ENCODE results near the gene NKX2-2.

The NKX2-2 gene

GRCh38 chr20:21511485-21511849 lies 2.4 kb downstream of the NKX2-2 start:
- in situ Hi-C loops (cut with HindIII; ENCODE audit: low pct_ligation_motif_present, low pct_unique_long_range_greater_than_20kb, low sequenced_read_pairs): no loop called here
- DNase-seq: no peak

GRCh38 chr20:21510414-21511384 lies 3.2 kb downstream of the NKX2-2 start:
- in situ Hi-C loops (cut with HindIII; ENCODE audit: low pct_ligation_motif_present, low pct_unique_long_range_greater_than_20kb, low sequenced_read_pairs): no loop called here
- DNase-seq: peak; percentile 30

DNA sequence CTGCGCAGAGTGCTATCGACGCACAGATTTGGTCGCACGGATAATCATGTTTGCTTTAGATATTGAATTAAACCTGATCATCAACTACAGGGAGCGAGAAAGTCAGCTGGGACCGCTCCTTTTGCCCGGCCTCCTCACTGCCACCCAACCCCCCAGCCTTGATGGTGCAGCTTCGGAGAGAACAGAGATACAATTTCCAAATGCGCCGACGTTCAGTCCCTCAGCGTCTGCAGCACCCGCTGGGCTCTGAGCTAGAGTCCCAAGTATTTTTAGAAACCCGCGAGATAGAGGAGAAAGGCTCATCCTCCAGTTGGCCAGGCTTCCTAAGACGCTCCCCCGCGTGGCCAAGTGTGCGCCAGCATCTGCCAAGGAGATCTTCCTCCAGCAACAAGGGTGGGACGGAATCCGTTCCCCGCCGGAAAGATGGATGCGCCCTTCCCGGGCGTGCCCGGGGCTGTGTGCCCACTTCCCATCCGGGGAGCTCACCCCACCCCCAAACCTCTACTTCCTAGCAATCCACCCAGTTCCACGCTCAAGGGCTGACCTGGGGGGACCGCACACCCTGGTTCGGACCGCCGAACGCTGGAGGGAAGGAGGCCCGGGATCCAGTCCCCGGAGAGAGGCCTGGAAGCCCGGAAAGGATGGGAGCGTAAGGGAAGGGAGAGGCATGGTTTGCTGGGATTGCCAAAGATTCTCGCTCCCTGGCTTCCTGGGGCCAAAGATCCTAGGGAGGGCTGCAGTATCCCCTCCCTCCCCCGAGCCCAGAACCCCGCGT lies 4.1 kb downstream of the NKX2-2 start:
- in situ Hi-C loops (cut with HindIII; ENCODE audit: low pct_ligation_motif_present, low pct_unique_long_range_greater_than_20kb, low sequenced_read_pairs): no loop called here
- peak; percentile 79 for DNase-seq

DNA sequence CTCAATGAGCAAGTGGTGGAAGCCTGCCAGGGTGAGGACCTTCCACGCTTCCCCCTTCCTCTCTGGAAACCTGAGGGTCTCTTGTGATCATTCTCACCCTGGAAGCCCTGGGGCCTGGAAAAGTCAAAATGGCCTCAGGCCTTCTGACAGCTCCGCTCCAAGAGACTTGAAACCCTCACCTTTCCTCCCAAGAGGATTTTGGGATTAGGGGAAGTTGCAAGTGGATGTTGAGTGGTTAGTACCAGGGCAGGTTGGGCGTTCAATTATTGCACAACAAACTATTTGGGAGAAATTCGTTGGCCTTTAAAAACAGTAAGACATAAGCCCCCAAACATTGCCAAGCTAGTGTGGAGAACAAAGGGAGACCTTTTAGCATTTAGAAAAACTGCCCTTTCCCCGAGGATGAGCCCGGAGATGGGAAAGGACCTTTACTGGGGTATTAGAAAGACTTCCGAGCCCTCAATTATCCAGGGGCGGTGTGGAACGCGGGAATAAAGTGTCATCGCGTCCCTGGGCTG lies 4.7 kb downstream of the NKX2-2 start:
- in situ Hi-C loops (cut with HindIII; ENCODE audit: low pct_ligation_motif_present, low pct_unique_long_range_greater_than_20kb, low sequenced_read_pairs): no loop called here
- DNase-seq: no peak

- no peak for DNase-seq
- in situ Hi-C loops (cut with HindIII; ENCODE audit: low pct_ligation_motif_present, low pct_unique_long_range_greater_than_20kb, low sequenced_read_pairs): no loop called here
These were observed 5.4 kb downstream of the NKX2-2 start for GRCh38 chr20:21508230-21509078.

DNA sequence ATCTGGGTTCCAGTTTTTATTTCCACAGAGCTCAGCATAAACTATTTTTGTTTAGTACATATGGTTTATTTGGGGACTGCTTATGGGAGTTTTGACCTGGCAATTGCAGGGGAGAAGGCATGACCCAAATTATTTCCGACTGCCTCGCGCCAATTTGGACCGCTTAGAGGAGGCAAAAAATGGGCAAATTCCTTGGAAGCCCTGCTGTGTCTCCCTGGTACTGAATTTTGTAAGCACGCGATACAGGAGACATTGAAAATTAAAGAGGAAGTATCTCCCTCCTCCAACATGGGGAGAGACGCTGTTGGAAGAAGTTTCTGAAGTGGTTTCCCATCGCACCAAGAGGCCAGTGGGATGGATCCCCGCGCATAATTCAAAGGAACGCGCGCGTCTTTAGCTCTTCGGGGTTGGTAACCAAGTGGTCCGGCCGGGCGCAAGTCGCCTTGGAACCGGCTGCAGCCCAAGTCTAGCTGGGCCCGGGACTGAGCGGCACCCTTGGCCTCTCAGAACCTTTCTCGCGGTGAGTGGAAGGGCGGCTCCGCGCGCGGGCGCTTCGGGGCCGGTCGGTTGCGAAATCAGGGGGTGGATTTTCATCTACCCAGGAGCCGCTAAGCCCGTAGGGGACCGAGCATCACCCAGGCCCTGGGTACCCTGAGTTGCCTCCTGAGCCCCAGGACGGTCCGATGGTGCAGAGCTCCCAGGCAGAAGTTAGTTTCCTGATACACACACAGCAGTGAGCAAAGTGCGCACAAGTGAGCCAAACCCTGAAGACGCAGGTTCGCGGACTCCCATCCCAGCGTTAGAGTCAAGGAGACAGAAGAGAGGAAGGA lies 6.2 kb downstream of the NKX2-2 start:
- DNase-seq: no peak
- in situ Hi-C loops (cut with HindIII; ENCODE audit: low pct_ligation_motif_present, low pct_unique_long_range_greater_than_20kb, low sequenced_read_pairs): no loop called here

GRCh38 chr20:21505810-21506530 lies 7.9 kb downstream of the NKX2-2 start:
- in situ Hi-C loops (cut with HindIII; ENCODE audit: low pct_ligation_motif_present, low pct_unique_long_range_greater_than_20kb, low sequenced_read_pairs): no loop called here
- peak; percentile 73 for DNase-seq

GRCh38 chr20:21505161-21505809 lies 8.6 kb downstream of the NKX2-2 start:
- in situ Hi-C loops (cut with HindIII; ENCODE audit: low pct_ligation_motif_present, low pct_unique_long_range_greater_than_20kb, low sequenced_read_pairs): no loop called here
- DNase-seq: peak; percentile 67

DNA sequence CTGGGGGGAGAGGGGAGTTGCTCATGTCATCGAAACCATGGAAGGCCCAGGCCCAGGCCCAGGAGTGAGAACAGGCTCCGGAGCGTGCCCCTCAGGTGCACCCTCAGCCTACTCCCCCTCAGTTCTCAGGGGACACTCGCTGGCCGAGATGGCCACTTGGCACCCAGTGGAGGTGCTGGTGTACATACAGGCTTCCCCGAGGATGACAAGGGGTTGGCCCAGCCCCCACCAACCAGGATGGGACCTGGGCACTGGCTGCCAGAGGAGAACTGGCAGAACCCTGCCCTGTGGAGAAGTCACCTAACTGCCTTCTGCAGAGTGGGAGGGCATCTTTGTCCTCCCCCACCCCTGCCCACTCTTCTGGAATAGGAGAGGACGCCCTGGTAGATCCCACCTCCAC lies 9.5 kb downstream of the NKX2-2 start:
- in situ Hi-C loops (cut with HindIII; ENCODE audit: low pct_ligation_motif_present, low pct_unique_long_range_greater_than_20kb, low sequenced_read_pairs): no loop called here
- DNase-seq: no peak

DNA sequence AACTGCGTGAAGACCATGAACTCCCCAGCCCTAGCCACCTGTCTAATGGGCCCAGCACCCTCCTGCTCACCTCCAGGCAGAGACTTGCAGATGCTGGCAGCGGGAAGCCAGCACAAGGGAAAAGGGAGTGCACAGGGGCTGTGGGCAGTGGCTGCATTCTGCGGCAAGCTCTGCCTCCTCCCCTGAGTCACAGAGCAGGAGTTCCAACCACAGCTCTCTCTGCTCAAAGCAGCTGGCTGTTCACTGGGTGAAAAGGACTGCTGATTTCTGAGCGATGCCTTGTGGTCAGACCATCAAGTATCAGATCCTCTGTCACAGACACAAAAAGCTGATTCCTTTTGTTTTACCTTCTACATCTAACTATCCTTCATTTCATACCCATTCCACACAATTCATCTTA lies 10.5 kb downstream of the NKX2-2 start:
- peak; percentile 27 for DNase-seq
- in situ Hi-C loops (cut with HindIII; ENCODE audit: low pct_ligation_motif_present, low pct_unique_long_range_greater_than_20kb, low sequenced_read_pairs): no loop called here

DNA sequence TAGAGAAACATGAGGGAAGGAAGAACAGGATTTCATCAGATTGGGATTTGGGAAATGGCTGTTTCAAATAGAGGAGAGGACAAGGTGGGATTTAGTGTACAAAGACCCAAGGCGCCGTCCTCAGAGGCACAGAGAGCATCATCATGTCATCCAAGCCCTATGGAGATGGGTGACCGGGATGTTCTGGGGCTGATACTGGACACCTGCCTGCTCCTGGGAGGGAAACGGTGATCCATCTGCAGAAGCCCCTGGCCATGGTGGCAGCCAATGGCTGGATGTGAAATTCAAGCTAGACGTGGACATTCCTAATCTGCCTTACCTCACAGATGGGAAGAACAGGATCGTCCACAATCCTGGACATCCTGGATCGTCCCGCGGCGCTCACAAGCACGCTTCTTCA lies 12.7 kb downstream of the NKX2-2 start:
- in situ Hi-C loops (cut with HindIII; ENCODE audit: low pct_ligation_motif_present, low pct_unique_long_range_greater_than_20kb, low sequenced_read_pairs): no loop called here
- DNase-seq: no peak

DNA sequence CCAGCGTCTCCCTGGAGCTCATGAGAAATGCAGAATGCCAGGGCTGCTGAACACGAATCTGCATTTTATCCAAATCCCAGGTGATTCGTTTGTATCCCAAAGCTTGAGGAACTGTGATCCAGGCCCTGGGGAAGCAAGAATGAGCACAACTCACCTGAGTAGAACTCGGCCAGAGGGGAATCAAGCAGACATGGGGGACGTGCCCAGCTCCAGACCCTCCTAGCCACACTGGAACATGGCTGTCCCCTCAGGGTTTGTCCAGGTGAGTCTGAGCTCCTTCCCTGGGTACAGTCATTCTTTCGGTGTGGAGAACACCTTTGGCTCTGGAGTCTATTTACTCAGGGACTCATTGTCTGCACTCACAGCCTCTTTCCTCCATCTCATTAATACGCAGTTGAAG lies 13.3 kb downstream of the NKX2-2 start:
- in situ Hi-C loops (cut with HindIII; ENCODE audit: low pct_ligation_motif_present, low pct_unique_long_range_greater_than_20kb, low sequenced_read_pairs): no loop called here
- no peak for DNase-seq

DNA sequence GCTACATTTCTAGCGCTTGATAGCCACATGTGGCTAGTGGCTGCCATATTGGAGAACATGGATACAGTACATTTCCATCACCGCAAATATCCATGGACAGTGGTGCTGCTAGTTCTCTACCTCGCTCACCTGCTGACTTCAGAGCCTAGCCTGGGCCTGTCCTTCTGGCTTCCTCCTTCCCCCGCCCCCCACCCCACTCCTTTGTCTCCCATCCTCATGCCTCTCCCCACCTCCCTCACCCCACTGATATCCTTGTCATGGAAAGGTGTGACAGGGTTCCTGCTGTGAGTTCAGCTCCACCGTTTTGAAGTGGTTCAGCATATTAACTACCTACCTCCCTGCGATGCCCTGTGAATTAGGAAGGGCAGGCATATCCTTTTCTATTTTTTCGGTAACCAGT lies 14.2 kb downstream of the NKX2-2 start:
- in situ Hi-C loops (cut with HindIII; ENCODE audit: low pct_ligation_motif_present, low pct_unique_long_range_greater_than_20kb, low sequenced_read_pairs): no loop called here
- no peak for DNase-seq

GRCh38 chr20:21498635-21499034 lies 15.2 kb downstream of the NKX2-2 start:
- DNase-seq: no peak
- in situ Hi-C loops (cut with HindIII; ENCODE audit: low pct_ligation_motif_present, low pct_unique_long_range_greater_than_20kb, low sequenced_read_pairs): no loop called here

DNA sequence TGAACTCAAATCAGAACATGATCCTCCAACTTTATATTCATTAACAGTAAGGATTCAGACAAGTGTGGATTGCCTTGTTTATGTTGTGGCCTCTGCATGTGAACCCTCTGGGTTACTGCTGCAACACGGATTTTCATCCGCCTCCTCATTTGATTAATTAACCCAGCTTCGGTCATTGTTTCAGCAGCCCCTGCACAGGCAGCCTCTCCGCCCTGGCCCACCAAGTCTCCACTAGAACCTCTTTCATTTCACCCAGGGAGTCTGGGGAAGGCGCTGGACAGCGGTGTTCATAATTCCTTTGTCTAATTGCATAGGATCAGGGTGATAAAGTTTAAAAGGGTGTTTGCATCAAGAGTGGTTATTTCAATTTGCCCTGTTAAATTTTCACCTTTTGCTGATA lies 15.7 kb downstream of the NKX2-2 start:
- in situ Hi-C loops (cut with HindIII; ENCODE audit: low pct_ligation_motif_present, low pct_unique_long_range_greater_than_20kb, low sequenced_read_pairs): no loop called here
- DNase-seq: no peak

DNA sequence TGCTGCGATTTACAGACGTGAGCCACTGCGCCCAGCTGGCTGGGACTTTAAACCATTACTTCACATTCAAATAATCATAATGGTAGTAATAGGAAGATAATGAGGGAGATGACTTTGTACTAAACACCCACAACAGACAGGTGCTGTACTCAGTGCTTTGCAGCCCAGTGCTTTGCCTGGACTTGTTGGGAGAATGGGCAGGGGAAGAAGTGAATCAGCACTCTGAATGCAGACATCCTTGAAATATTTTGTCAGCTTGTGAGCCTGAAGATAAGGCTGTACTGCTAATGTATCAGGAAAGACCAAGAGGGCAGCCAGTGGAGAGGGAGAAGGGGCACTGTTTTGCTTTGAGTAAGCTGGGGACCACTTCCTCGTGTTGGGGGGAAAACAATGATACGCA lies 17.4 kb downstream of the NKX2-2 start:
- DNase-seq: no peak
- in situ Hi-C loops (cut with HindIII; ENCODE audit: low pct_ligation_motif_present, low pct_unique_long_range_greater_than_20kb, low sequenced_read_pairs): no loop called here

- in situ Hi-C loops (cut with HindIII; ENCODE audit: low pct_ligation_motif_present, low pct_unique_long_range_greater_than_20kb, low sequenced_read_pairs): no loop called here
- no peak for DNase-seq
These were observed 20.8 kb downstream of the NKX2-2 start for GRCh38 chr20:21493049-21493448.

Data from ACHN (cell line).